Renal pelvis (tissue), 4 donors: ENCODE data around the gene EVA1B. TPM values are rescaled to one million over a fixed set of nuclear protein-coding genes. Genes with fewer than 3 reads are reported as not detected.

ENCODE experiments used
- DNase-seq: peaks from one replicate; pipeline ENCODE4 v3.0.0-alpha.2; 2013
- polyA plus RNA-seq, 3 donors: library from polyadenylated mRNA; unstranded; fragments of 120-200 nt; gene quantifications; one replicate each; pipeline ENCODE4 v1.2.1, GENCODE V29; 2013; ENCODE audit not compliant: insufficient read length in 3 of 3

The EVA1B gene
- polyA plus RNA-seq, 3 donors, result 70.4 to 128 (median 105) TPM

- DNase-seq, result no peak
Measured at GRCh38 chr1:36287595-36287994, 35.9 kb downstream of the EVA1B start.

- DNase-seq, result no peak
Measured at GRCh38 chr1:36286802-36287201, 36.6 kb downstream of the EVA1B start.

DNA sequence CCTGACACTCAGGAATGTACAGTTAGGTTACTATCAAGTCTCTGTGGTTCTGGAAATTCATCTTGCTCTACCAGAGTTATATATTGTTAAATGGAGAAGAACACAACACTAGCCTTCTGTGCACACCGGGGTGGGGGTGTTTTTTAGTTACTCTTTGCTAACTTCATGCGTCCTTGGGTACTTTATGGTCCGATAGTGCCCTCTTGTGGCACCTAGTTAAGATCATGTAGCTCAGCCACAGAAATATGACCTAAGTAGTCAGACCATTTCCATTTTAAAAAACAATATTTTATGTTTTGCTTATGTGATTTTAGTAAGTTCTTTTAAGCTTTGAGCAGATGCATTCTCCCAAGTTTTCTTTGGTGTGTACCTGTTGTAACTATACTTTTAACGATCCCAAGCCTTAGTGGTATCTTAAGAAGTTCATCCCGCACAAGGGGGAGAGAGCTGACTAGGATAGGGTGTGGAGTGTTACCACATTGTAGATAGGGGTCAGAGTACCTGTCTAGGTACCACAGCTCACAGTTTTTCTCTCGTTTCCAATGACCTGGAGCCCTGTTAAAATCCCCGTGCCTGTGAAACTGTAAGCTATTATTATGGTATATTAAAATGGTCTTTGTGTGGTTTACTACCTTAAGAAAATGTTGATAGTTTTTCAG lies 37.9 kb downstream of the EVA1B start:
- DNase-seq, result peak; percentile 85

GRCh38 chr1:36284517-36284916 lies 38.9 kb downstream of the EVA1B start:
- DNase-seq, result no peak

- no peak for DNase-seq
Measured at GRCh38 chr1:36284061-36284460, 39.4 kb downstream of the EVA1B start.

DNA sequence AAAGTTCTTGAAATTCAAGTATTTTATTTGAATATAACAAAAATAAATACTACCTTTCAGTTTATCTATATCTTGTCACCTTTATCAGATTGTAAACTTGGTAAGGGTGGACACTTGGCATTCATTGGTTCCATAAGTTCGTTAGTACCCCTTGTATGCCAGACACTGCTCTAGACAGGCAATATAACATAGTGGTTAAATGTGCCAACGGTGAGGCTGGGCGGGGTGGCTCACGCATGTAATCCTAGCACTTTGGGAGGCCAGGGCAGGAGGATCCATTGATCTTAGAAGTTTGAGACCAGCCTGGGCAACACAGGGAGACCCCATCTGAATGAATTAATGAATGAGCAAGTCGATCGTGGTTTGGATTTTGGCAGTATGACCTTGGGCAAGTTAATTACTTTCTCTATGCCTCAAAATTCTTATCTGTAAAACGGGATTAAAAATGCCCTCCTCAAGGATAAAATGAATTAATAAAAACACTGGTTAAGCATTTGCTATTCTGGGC lies 43.6 kb downstream of the EVA1B start:
- DNase-seq, result no peak

GRCh38 chr1:36279110-36279788 lies 44.2 kb downstream of the EVA1B start:
- DNase-seq, result no peak

DNA sequence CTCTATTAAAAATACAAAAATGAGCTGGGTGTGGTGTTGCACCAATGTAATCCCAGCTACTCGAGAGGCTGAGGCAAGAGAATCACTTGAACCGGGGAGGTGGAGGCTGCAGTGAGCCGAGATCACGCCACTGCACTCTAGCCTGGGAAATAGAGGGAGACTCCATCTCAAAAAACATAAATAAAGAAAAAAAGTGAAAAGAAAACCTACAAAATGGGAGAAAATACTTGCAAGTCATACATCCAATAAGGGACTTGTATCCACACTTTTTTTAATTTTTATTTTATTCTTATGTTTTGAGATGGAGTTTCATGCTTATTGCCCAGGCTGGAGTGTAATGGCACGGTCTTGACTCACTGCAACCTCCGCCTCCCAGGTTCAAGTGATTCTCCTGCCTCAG lies 46.8 kb downstream of the EVA1B start:
- DNase-seq, result no peak

DNA sequence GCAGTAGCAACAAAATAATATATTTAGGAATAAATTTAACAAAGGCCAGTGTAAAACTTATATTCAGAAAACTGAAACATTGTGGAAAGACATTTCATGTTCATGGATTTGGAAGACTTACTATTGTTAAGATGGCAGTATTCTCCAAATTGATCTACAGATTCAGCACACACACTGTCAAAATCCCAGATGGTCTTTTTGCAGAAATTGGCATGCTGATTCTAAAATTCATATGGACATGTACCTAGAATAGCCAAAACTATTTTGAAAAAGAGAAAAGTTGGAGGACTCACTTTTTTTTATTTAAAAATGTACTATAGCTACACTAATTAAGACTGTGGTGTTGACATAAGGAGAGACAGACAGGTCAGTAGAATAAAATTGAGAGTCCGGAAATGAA lies 49.2 kb downstream of the EVA1B start:
- DNase-seq, result no peak

GRCh38 chr1:36273024-36273423 lies 50.4 kb downstream of the EVA1B start:
- no peak for DNase-seq

Other genes with a start within 250 kb of the EVA1B start
- 10 to 100 TPM; 11.1 to 17.3 (median 14.6) TPM for gene TEKT2, start 239.6 kb downstream of the EVA1B start, polyA plus RNA-seq
- gene ADPRS, start 234.8 kb downstream of the EVA1B start, polyA plus RNA-seq, result 10 to 100 TPM; 35.6 to 40.0 (median 36.8) TPM
- gene COL8A2, start 198.4 kb downstream of the EVA1B start, polyA plus RNA-seq, result 1 to 10 TPM; 1.6 to 1.9 (median 1.8) TPM
- gene TRAPPC3, start 174.2 kb downstream of the EVA1B start, polyA plus RNA-seq, result 10 to 100 TPM; 64.2 to 74.6 (median 66.3) TPM
- gene MAP7D1, start 167.5 kb downstream of the EVA1B start, polyA plus RNA-seq, result 10 to 100 TPM; 55.1 to 72.4 (median 67.5) TPM
- gene THRAP3, start 99.2 kb downstream of the EVA1B start, polyA plus RNA-seq, result 100 to 1,000 TPM; 140 to 158 (median 140) TPM
- gene SH3D21, start 17.3 kb downstream of the EVA1B start, polyA plus RNA-seq, result 10 to 100 TPM; 25.8 to 36.4 (median 33.1) TPM
- gene STK40, start 62.3 kb upstream of the EVA1B start, polyA plus RNA-seq, result 10 to 100 TPM; 42.5 to 48.5 (median 43.4) TPM
- 10 to 100 TPM; 26.9 to 32.1 (median 28.1) TPM for gene LSM10, start 74.3 kb upstream of the EVA1B start, polyA plus RNA-seq
- 10 to 100 TPM; 20.2 to 23.9 (median 21.4) TPM for gene OSCP1, start 126.8 kb upstream of the EVA1B start, polyA plus RNA-seq
- gene MRPS15, start 140.7 kb upstream of the EVA1B start, polyA plus RNA-seq, result 10 to 100 TPM; 68.6 to 72.2 (median 69.3) TPM
- 1 to 10 TPM; 3.1 to 5.9 (median 5.4) TPM for gene CSF3R, start 159.3 kb upstream of the EVA1B start, polyA plus RNA-seq